Panc1 (cell line): Measurements from ENCODE around the gene CEP41. TPM values are rescaled to one million over a fixed set of nuclear protein-coding genes. Genes with fewer than 3 reads are reported as not detected.

Experiments used
- ATAC-seq: fragments of 200-7000 bp; cut with Tn5 transposase; 2 replicates; pipeline ENCODE4 v1.9.1; 2020; ENCODE audit warnings: mild to moderate bottlenecking, moderate library complexity
- BruUV-seq: library from RNA; stranded (reverse); fragments of 400-500 nt; replicated peaks from 2 replicates; lab custom pipeline; 2021; lab: Mats Ljungman, UMichigan
- CTCF ChIA-PET: fragments of 300-600 bp; sonication (Branson Sonifier 250); formaldehyde crosslinking; loops from one replicate; lab custom pipeline; 2022; ENCODE audit warnings: antibody characterized with exemption; lab: Charles Lee
- POLR2A ChIA-PET: fragments of 300-600 bp; sonication (Branson Sonifier 250); formaldehyde crosslinking; loops from one replicate; lab custom pipeline; 2022; ENCODE audit warnings: antibody characterized with exemption; lab: Charles Lee
- DNase-seq: peaks from one replicate; pipeline ENCODE4 v3.0.0-alpha.2; 2010; ENCODE audit warnings: low read depth, low spot score
- H3K27ac ChIP-seq: 2 replicates; pipeline ENCODE4 v1.5.1; 2011; ENCODE audit warnings: mild to moderate bottlenecking, low read length, inconsistent platforms
- H3K27me3 ChIP-seq: fragments of 200-500 bp; sonication (Bioruptor generic); 2 replicates; pipeline ENCODE4 v1.6.0; 2014; ENCODE audit warnings: low read length, inconsistent platforms; ENCODE audit not compliant: control insufficient read depth, insufficient read depth
- H3K36me3 ChIP-seq: fragments of 200-500 bp; sonication (Bioruptor generic); 2 replicates; pipeline ENCODE4 v1.5.1; 2014; ENCODE audit warnings: inconsistent platforms, mild to moderate bottlenecking, low read length, moderate library complexity; ENCODE audit not compliant: control insufficient read depth, insufficient read depth
- H3K4me1 ChIP-seq: 2 replicates; pipeline ENCODE4 v1.5.1; 2011; ENCODE audit warnings: inconsistent platforms, mild to moderate bottlenecking, low read length, moderate library complexity; ENCODE audit not compliant: control insufficient read depth, insufficient read depth
- H3K4me3 ChIP-seq, 2 experiments: 2 replicates each; pipeline ENCODE4 v1.5.1; 2011 to 2012; ENCODE audit warnings: low read depth in 2 of 2, low read length in 2 of 2, mild to moderate bottlenecking in 2 of 2, inconsistent platforms in 1 of 2, moderate library complexity in 1 of 2
- H3K9me3 ChIP-seq: fragments of 200-500 bp; sonication (Bioruptor generic); 2 replicates; pipeline ENCODE4 v1.5.1; 2014; ENCODE audit warnings: low read depth, mild to moderate bottlenecking, inconsistent platforms, low read length, moderate library complexity; ENCODE audit not compliant: control insufficient read depth, insufficient read depth
- CTCF ChIP-seq: fragments of 450-650 bp; IDR thresholded peaks from 2 replicates; pipeline ENCODE4 v1.5.1; 2017; ENCODE audit warnings: mild to moderate bottlenecking
- POLR2AphosphoS5 ChIP-seq: IDR thresholded peaks from 2 replicates; pipeline ENCODE4 v1.6.1; 2012; ENCODE audit warnings: mild to moderate bottlenecking, low read depth, low read length, moderate library complexity
- REST ChIP-seq, 2 experiments: IDR thresholded peaks; 2 replicates each; pipeline ENCODE4 v1.6.1; 2011 to 2012; ENCODE audit warnings: low read depth in 2 of 2, control low read depth in 1 of 2, low read length in 1 of 2, mild to moderate bottlenecking in 1 of 2, moderate library complexity in 1 of 2; ENCODE audit not compliant: insufficient read depth in 1 of 2
- SIN3A ChIP-seq: IDR thresholded peaks from 2 replicates; pipeline ENCODE4 v1.6.1; 2012; ENCODE audit warnings: low read depth, mild to moderate bottlenecking, low read length, moderate library complexity, borderline replicate concordance; ENCODE audit not compliant: insufficient read depth
- TCF7L2 ChIP-seq: IDR thresholded peaks from 2 replicates; pipeline ENCODE4 v1.6.1; 2011; ENCODE audit warnings: mild to moderate bottlenecking, low read depth, low read length, inconsistent platforms
- in situ Hi-C: cut with HindIII; loops from 2 replicates; pipeline ENCODE4 v1.10.0; 2016; ENCODE audit warnings: low sequenced_read_pairs, low pct_unique_long_range_greater_than_20kb
- intact Hi-C: fragments of 100-400 bp; cut with micrococcal nuclease; formaldehyde crosslinking; loops from one replicate; pipeline ENCODE4 v1.10.0; 2022; ENCODE audit not compliant: unreplicated experiment
- total RNA-seq: library from RNA; stranded (reverse); gene quantifications from one replicate; pipeline ENCODE4 v1.2.1, GENCODE V29; 2021; ENCODE audit not compliant: unreplicated experiment

CEP41 gene
- total RNA-seq, 1 experiment from 2014 or later: 13.2 TPM

- H3K4me1 ChIP-seq: no peaks in the 10 kb centered on the region
- H3K9me3 ChIP-seq: no peaks in the 10 kb centered on the region
- CTCF ChIA-PET: no interaction called here
- intact Hi-C loops (loop anchor here (10.0 kb wide), 1 partner anchor 310 kb away; the partner anchor contains the start of gene KLHDC10), in situ Hi-C loops (no loop called here)
- no peak overlapping the region for H3K27ac ChIP-seq
- H3K36me3 ChIP-seq: no peaks in the 10 kb centered on the region
- POLR2A ChIA-PET: no interaction called here
- no TSS peak for BruUV-seq
- no peaks in the 10 kb centered on the region for H3K27me3 ChIP-seq
- ATAC-seq: no peak
- TF ChIP-seq SIN3A: no peak
- no peak overlapping the region for H3K4me3 ChIP-seq
- DNase-seq: no peak
Observed at GRCh38 chr7:130384841-130385599, 55.8 kb downstream of the CEP41 start.

- in situ Hi-C loops: no loop called here
- Histone ChIP-seq H3K27me3 (no peaks in the 10 kb centered on the region), H3K4me3 (no peak overlapping the region), H3K9me3 (no peaks in the 10 kb centered on the region), H3K27ac (no peak overlapping the region), H3K36me3 (no peaks in the 10 kb centered on the region), H3K4me1 (no peaks in the 10 kb centered on the region)
- intact Hi-C loops: loop anchor here (10.0 kb wide), 1 partner anchor 310 kb away; the partner anchor contains the start of gene KLHDC10
- ChIA-PET CTCF (no interaction called here), POLR2A (no interaction called here)
- no peak for ATAC-seq
- TF ChIP-seq TCF7L2: no peak
- no peak for TF ChIP-seq POLR2AphosphoS5
- TF ChIP-seq SIN3A: no peak
- no peak for TF ChIP-seq REST (IDR thresholded peaks at IDR 0.05; ENCODE audit: insufficient read depth in 1 of 2, low read depth in 2 of 2, low read length in 1 of 2)
- DNase-seq: no peak
- BruUV-seq: no TSS peak
Observed at GRCh38 chr7:130384371-130384801, 56.4 kb downstream of the CEP41 start.

- no peaks in the 10 kb centered on the region for H3K9me3 ChIP-seq
- no TSS peak for BruUV-seq
- POLR2A ChIA-PET: no interaction called here
- H3K27ac ChIP-seq: no peak overlapping the region
- CTCF ChIA-PET: no interaction called here
- H3K36me3 ChIP-seq: no peaks in the 10 kb centered on the region
- H3K4me3 ChIP-seq: no peak overlapping the region
- intact Hi-C loops: loop anchor here (10.0 kb wide), 1 partner anchor 309 kb away; the partner anchor contains the start of gene KLHDC10
- no peak for TF ChIP-seq TCF7L2
- no peak for TF ChIP-seq REST (IDR thresholded peaks at IDR 0.05; ENCODE audit: insufficient read depth in 1 of 2, low read depth in 2 of 2, low read length in 1 of 2)
- TF ChIP-seq CTCF: no peak
- no peak for TF ChIP-seq SIN3A
- TF ChIP-seq POLR2AphosphoS5: no peak
- in situ Hi-C loops: no loop called here
- no peaks in the 10 kb centered on the region for H3K4me1 ChIP-seq
- no peak for DNase-seq
- H3K27me3 ChIP-seq: no peaks in the 10 kb centered on the region
- ATAC-seq: no peak
Observed at GRCh38 chr7:130383187-130383980, 57.4 kb downstream of the CEP41 start.
